GM10266 (cell line): ENCODE data around the gene DUOX2.

Experiments used
- DNase-seq: peaks from one replicate; pipeline ENCODE4 v3.0.0; 2012; ENCODE audit errors: extremely low spot score
- CTCF ChIP-seq: IDR thresholded peaks from 2 replicates; pipeline ENCODE4 v1.5.1; 2012; ENCODE audit warnings: mild to moderate bottlenecking, low read depth; ENCODE audit not compliant: control insufficient read depth, insufficient read depth; ENCODE audit errors: missing control alignments

DUOX2 gene

GRCh38 chr15:45146405-45146804 is 32.4 kb upstream of the DUOX2 start:
- DNase-seq, result no peak
- no peak for TF ChIP-seq CTCF

DNA sequence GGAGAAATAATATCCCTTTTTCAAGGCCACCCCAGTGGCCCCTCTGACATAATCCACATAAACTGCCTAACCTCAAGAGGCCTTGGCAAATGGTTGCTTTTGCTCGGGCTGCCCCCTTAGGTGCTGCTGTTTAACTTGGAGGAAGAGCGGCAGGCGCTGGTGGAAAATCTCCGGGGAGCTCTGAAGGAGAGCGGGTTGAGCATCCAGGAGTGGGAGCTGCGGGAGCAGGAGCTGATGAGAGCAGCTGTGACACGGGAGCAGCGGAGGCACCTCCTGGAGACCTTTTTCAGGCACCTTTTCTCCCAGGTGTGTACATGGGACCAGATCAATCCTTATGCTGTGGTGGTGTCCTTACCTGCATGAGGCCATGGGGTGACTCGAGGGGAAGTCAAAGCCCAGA is 30.8 kb upstream of the DUOX2 start:
- TF ChIP-seq CTCF, result no peak
- DNase-seq, result no peak

DNA sequence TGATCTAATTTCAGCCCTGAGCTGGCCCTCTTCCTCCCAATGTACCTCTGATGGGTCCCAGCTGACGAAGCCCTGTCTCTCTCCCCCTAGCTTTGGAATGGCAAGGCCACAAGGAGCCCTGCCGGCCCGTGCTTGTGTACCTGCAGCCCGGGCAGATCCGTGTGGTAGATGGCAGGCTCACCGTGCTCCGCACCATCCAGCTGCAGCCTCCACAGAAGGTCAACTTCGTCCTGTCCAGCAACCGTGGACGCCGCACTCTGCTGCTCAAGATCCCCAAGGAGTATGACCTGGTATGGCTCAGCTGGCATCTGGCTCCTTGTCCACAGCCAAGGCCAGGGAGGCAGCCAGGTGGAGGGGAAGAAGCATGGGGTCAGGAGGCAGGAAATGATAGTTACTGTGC is 30.0 kb upstream of the DUOX2 start:
- no peak for TF ChIP-seq CTCF
- DNase-seq, result no peak

- DNase-seq, result no peak
- TF ChIP-seq CTCF, result no peak
These were observed 29.1 kb upstream of the DUOX2 start for GRCh38 chr15:45143056-45143455.

- no peak for DNase-seq
- no peak for TF ChIP-seq CTCF
These were observed 27.4 kb upstream of the DUOX2 start for GRCh38 chr15:45141386-45141785.

DNA sequence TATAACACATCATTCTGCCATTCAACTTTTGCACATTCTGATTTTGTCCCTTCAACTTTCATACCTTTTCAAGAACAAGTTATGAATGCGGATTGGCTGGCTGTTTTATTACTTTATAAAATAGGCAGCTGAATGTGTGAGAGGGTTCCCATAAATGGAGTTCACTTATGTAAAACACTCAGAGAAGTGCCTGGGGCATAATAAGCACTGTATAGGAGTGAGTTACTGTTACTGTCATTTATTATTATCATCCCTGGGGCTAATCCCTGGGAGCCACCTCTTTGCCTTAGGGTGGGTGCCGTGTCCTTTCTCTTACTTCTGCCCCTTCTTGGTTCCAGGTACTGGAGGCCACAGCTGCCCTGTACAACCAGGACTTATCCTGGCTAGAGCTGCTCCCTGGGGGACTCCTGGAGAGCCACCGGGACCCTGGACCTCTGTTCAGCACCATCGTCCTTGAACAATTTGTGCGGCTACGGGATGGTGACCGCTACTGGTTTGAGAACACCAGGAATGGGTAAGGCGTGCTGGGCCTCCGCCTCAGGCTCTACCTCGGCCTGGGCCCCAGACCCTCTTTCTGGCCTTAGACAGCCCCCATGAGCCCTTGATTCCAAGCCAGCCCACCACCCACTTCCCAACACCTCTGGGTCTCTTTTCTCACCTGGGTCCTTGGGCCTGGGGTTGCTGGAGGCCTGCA is 26.7 kb upstream of the DUOX2 start:
- no peak for TF ChIP-seq CTCF
- DNase-seq, result no peak

GRCh38 chr15:45139770-45140169 is 25.8 kb upstream of the DUOX2 start:
- no peak for DNase-seq
- no peak for TF ChIP-seq CTCF
